GM12864 (cell line): ENCODE results near the gene SYNM.
A peak's percentile ranks its signal among the peaks of the same experiment; 100 is the strongest.

Source experiments
- DNase-seq: peaks from one replicate; pipeline ENCODE4 v3.0.0-alpha.2; 2011; ENCODE audit warnings: low read depth
- H3K4me3 ChIP-seq: 2 replicates; pipeline ENCODE4 v1.5.1; 2011; ENCODE audit warnings: mild to moderate bottlenecking, low read depth, low read length, control low read depth
- TF ChIP-seq, protein P1 (sequence below): IDR thresholded peaks from 2 replicates; pipeline ENCODE4 v1.5.1; 2011; ENCODE audit warnings: low read depth, mild to moderate bottlenecking, moderate library complexity, low read length, control low read depth, inconsistent platforms; ENCODE audit errors: missing control alignments

Gene SYNM

DNA sequence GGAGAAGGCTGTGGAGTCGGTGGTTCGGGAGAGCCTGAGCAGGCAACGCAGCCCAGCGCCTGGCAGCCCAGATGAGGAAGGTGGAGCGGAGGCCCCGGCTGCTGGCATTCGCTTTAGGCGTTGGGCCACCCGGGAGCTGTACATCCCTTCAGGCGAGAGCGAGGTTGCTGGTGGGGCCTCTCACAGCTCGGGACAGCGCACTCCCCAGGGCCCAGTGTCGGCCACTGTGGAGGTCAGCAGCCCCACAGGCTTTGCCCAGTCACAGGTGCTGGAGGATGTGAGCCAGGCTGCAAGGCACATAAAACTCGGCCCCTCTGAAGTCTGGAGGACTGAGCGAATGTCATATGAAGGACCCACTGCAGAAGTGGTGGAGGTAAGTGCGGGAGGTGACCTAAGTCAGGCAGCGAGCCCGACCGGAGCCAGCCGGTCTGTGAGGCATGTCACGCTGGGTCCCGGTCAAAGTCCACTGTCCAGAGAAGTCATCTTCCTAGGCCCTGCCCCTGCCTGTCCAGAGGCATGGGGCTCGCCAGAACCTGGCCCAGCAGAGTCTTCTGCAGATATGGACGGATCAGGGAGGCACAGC, 26.7 kb downstream of the SYNM start:
- TF ChIP-seq, protein P1, sequence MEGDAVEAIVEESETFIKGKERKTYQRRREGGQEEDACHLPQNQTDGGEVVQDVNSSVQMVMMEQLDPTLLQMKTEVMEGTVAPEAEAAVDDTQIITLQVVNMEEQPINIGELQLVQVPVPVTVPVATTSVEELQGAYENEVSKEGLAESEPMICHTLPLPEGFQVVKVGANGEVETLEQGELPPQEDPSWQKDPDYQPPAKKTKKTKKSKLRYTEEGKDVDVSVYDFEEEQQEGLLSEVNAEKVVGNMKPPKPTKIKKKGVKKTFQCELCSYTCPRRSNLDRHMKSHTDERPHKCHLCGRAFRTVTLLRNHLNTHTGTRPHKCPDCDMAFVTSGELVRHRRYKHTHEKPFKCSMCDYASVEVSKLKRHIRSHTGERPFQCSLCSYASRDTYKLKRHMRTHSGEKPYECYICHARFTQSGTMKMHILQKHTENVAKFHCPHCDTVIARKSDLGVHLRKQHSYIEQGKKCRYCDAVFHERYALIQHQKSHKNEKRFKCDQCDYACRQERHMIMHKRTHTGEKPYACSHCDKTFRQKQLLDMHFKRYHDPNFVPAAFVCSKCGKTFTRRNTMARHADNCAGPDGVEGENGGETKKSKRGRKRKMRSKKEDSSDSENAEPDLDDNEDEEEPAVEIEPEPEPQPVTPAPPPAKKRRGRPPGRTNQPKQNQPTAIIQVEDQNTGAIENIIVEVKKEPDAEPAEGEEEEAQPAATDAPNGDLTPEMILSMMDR = no peak
- no peak for DNase-seq

DNA sequence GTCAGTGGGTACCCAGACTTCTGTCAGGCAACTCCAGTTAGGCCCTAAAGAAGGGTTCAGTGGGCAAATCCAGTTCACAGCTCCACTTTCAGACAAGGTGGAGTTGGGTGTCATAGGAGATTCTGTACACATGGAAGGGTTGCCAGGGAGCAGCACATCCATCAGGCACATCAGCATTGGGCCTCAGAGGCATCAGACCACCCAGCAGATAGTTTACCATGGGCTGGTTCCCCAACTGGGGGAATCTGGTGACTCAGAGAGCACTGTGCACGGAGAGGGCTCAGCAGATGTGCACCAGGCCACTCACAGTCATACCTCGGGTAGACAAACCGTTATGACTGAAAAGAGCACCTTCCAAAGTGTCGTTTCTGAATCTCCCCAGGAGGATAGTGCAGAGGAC, 27.2 kb downstream of the SYNM start:
- DNase-seq = no peak
- H3K4me3 ChIP-seq = no peak overlapping the region
- TF ChIP-seq, protein P1 = no peak

More for the DNA sequence above, 26.7 kb downstream of the SYNM start:
- H3K4me3 ChIP-seq = no peak overlapping the region

DNA sequence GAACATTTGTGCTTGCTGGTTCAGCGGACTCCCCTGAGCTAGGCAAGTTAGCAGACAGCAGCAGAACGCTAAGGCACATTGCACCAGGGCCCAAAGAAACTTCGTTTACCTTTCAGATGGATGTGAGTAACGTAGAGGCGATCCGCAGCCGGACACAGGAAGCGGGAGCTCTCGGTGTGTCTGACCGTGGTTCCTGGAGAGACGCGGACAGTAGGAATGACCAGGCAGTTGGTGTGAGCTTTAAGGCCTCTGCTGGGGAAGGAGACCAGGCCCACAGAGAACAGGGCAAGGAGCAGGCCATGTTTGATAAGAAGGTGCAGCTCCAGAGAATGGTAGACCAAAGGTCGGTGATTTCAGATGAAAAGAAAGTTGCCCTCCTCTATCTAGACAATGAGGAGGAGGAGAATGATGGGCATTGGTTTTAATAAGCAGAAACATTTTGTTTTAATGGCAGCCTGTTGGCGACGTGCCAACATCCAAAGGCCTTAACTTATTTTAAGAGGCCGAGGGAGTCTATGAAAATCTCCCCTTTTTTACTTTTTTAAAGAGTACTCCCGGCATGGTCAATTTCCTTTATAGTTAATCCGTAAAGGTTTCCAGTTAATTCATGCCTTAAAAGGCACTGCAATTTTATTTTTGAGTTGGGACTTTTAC, 27.9 kb downstream of the SYNM start:
- DNase-seq = no peak
- no peak overlapping the region for H3K4me3 ChIP-seq
- TF ChIP-seq, protein P1 = no peak

DNA sequence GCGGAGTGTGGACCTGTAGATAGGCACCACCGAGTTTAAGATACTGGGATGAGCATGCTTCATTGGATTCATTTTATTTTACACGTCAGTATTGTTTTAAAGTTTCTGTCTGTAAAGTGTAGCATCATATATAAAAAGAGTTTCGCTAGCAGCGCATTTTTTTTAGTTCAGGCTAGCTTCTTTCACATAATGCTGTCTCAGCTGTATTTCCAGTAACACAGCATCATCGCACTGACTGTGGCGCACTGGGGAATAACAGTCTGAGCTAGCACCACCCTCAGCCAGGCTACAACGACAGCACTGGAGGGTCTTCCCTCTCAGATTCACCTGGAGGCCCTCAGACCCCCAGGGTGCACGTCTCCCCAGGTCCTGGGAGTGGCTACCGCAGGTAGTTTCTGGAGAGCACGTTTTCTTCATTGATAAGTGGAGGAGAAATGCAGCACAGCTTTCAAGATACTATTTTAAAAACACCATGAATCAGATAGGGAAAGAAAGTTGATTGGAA, 29.5 kb downstream of the SYNM start:
- TF ChIP-seq, protein P1 = no peak
- no peak overlapping the region for H3K4me3 ChIP-seq
- no peak for DNase-seq

DNA sequence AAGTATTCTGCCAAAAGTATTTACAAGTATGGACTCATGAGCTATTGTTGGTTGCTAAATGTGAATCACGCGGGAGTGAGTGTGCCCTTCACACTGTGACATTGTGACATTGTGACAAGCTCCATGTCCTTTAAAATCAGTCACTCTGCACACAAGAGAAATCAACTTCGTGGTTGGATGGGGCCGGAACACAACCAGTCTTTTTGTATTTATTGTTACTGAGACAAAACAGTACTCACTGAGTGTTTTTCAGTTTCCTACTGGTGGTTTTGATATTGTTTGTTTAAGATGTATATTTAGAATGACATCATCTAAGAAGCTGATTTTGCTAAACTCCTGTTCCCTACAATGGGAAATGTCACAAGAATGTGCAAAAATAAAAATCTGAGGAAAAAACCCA, 30.3 kb downstream of the SYNM start:
- DNase-seq = peak; percentile 15
- H3K4me3 ChIP-seq = no peak overlapping the region
- TF ChIP-seq, protein P1 = no peak

DNA sequence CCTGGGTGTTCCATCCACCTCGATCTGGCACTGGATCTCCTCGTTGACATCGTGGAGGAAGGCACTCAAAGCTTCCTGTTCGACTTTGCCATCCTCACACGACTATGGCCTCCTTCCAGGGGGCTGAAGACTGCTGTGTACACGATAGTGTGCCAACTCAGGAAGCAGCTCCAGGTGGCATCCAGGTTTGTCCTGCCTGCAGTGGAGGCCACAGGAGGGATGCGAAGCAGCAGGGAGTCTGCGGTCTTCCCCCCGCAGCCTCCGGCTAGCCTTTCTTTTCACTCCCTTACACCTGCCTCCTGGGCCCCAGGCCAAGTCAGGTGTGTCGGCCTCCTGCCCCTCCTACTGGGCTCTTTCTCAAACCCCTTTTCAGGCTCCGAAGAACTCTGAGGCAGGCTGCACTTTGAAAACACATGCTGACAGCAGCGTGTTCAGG, 32.2 kb downstream of the SYNM start:
- TF ChIP-seq, protein P1 = no peak
- no peak for DNase-seq
- no peak overlapping the region for H3K4me3 ChIP-seq
